CD4-positive, alpha-beta memory T cell (primary cell): ENCODE results near the gene SNTB2. TPM values are rescaled to one million over a fixed set of nuclear protein-coding genes. Genes with fewer than 3 reads are reported as not detected.

Experiments used
- CTCF ChIA-PET: fragments of 350-600 bp; sonication (Branson Sonifier 250); formaldehyde crosslinking; loops from one replicate; lab custom pipeline; 2021; ENCODE audit warnings: inconsistent platforms; ENCODE audit not compliant: partially characterized antibody; lab: Charles Lee
- POLR2A ChIA-PET: fragments of 350-600 bp; sonication (Branson Sonifier 250); formaldehyde crosslinking; loops from one replicate; lab custom pipeline; 2021; ENCODE audit not compliant: partially characterized antibody; lab: Charles Lee
- DNase-seq, 5 donors: peaks; one replicate each; pipeline versions ENCODE4 v3.0.0 to v3.0.0-alpha.2; 2020 to 2022; ENCODE audit warnings: mixed read lengths in 1 of 5
- H3K27ac ChIP-seq: one replicate; pipeline ENCODE4 v1.7.0; 2013; ENCODE audit warnings: low read depth, low read length
- H3K27me3 ChIP-seq: 2 replicates; pipeline ENCODE4 v1.7.0; 2013; ENCODE audit warnings: mild to moderate bottlenecking, low read length, moderate library complexity; ENCODE audit not compliant: insufficient read depth
- H3K36me3 ChIP-seq: 2 replicates; pipeline ENCODE4 v1.7.0; 2013; ENCODE audit warnings: mild to moderate bottlenecking, low read length, moderate library complexity; ENCODE audit not compliant: insufficient read depth
- H3K4me1 ChIP-seq: 2 replicates; pipeline ENCODE4 v1.7.0; 2013; ENCODE audit warnings: mild to moderate bottlenecking, low read length, moderate library complexity; ENCODE audit not compliant: insufficient read depth
- H3K4me3 ChIP-seq, 2 donors: one replicate each; pipeline ENCODE4 v1.7.0; 2013; ENCODE audit warnings: low read length in 2 of 2, mild to moderate bottlenecking in 1 of 2
- H3K9me3 ChIP-seq, 2 donors: one replicate each; pipeline ENCODE4 v1.7.0; 2013; ENCODE audit warnings: low read length in 2 of 2, control low read depth in 1 of 2; ENCODE audit not compliant: control insufficient read depth in 1 of 2
- H3K27ac Mint-ChIP-seq, 7 donors: one replicate each; pipeline ENCODE4 v1.8.0; 2020 to 2021; ENCODE audit warnings: mixed read lengths in 7 of 7, mild to moderate bottlenecking in 6 of 7, inconsistent platforms in 3 of 7, moderate library complexity in 3 of 7
- H3K27me3 Mint-ChIP-seq, 2 donors: one replicate each; pipeline ENCODE4 v1.8.0; 2020 to 2021; ENCODE audit warnings: mixed read lengths in 2 of 2
- H3K36me3 Mint-ChIP-seq, 2 donors: one replicate each; pipeline ENCODE4 v1.8.0; 2020 to 2021; ENCODE audit warnings: mixed read lengths in 2 of 2, inconsistent platforms in 1 of 2, mild to moderate bottlenecking in 1 of 2
- H3K4me1 Mint-ChIP-seq, 4 donors: one replicate each; pipeline ENCODE4 v1.8.0; 2020 to 2021; ENCODE audit warnings: mixed read lengths in 4 of 4, mild to moderate bottlenecking in 1 of 4
- H3K4me3 Mint-ChIP-seq, 8 donors: one replicate each; pipeline ENCODE4 v1.8.0; 2020 to 2021; ENCODE audit warnings: mixed read lengths in 8 of 8, mild to moderate bottlenecking in 7 of 8, moderate library complexity in 6 of 8, inconsistent platforms in 3 of 8
- H3K9me3 Mint-ChIP-seq, 8 donors: one replicate each; pipeline ENCODE4 v1.8.0; 2020 to 2021; ENCODE audit warnings: mixed read lengths in 8 of 8, mild to moderate bottlenecking in 5 of 8, inconsistent platforms in 3 of 8, moderate library complexity in 1 of 8
- intact Hi-C: fragments of 100-400 bp; cut with micrococcal nuclease; formaldehyde crosslinking; loops from one replicate; pipeline ENCODE4 v1.15.1; 2023
- polyA plus RNA-seq, 2 donors: library from polyadenylated mRNA; unstranded; fragments of 300-500 nt; fragmentation: Illumina TruSeq; gene quantifications; one replicate each; pipeline ENCODE4 v1.2.3, GENCODE V29; 2021
- total RNA-seq, 2 experiments: library from RNA; stranded (reverse); gene quantifications; one replicate each; pipeline ENCODE4 v1.2.3, GENCODE V29; 2021

SNTB2 gene
- total and polyA plus RNA-seq, 4 experiments from 2014 or later: 4.5 to 21.2 (median 17.3) TPM

DNA sequence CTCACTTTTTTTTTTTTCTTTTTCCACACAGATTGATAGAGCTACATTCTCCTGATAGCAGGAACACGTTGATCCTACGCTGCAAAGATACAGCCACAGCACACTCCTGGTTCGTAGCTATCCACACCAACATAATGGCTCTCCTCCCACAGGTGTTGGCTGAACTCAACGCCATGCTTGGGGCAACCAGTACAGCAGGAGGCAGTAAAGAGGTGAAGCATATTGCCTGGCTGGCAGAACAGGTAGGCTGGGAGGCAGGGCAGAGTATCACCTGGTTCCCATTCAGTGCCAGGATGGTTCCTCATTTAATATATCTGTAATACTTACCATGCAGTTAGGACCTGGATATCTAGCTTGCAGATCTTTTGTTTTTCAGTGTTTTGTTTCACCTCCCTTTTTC lies 73.1 kb downstream of the SNTB2 start:
- Mint-ChIP-seq H3K4me1 (peaks cover 4 to 11% (median 7%) of the 10 kb centered on the region in 4 donors), H3K36me3 (peaks cover 22 to 28% of the 10 kb centered on the region in 2 donors), H3K27ac (peak overlapping the region in 2 of 7 donors; percentile 10 to 29), H3K9me3 (no peaks in the 10 kb centered on the region), H3K27me3 (no peaks in the 10 kb centered on the region), H3K4me3 (no peak overlapping the region)
- no peak overlapping the region for H3K4me3 ChIP-seq
- H3K9me3 ChIP-seq: no peaks in the 10 kb centered on the region
- H3K27me3 ChIP-seq: no peaks in the 10 kb centered on the region
- H3K36me3 ChIP-seq: no peaks in the 10 kb centered on the region
- ChIA-PET POLR2A (no interaction called here), CTCF (interaction anchor here (1.3 to 4.3 kb wide), 5 partner anchors 9 to 110 kb away, joined by 3 to 17 read pairs (median 3); no protein-coding TSS in a partner anchor)
- H3K4me1 ChIP-seq: no peaks in the 10 kb centered on the region
- DNase-seq: no peak
- intact Hi-C loops: loop anchor here (10.0 kb wide), 1 partner anchor 45 kb away; no protein-coding TSS in a partner anchor
- no peak overlapping the region for H3K27ac ChIP-seq

DNA sequence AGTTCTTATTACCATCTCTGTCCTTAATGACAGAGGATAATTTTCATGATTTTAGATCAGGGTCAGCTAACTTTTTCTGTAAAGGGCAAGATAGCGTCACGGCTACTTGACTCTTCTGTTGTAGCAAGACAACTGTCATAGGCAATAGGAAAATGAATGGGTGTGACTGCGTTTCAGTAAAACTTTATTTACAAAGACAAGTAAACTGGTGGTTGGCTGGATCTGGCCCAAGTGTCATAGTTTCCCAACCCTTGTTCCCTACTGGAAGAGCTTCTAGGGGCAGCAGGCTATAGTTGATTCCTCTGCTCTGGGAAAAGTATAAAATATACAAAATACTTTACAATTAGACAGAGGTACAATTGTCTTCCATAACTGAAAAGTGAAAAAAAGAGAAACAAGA lies 73.5 kb downstream of the SNTB2 start:
- Histone ChIP-seq H3K4me1 (no peaks in the 10 kb centered on the region), H3K36me3 (no peaks in the 10 kb centered on the region), H3K9me3 (no peaks in the 10 kb centered on the region), H3K4me3 (no peak overlapping the region), H3K27me3 (no peaks in the 10 kb centered on the region), H3K27ac (no peak overlapping the region)
- H3K4me3 Mint-ChIP-seq: no peak overlapping the region
- ChIA-PET CTCF (interaction anchor here (1.3 to 4.3 kb wide), 5 partner anchors 10 to 110 kb away, joined by 3 to 17 read pairs (median 3); no protein-coding TSS in a partner anchor), POLR2A (no interaction called here)
- intact Hi-C loops: loop anchor here (10.0 kb wide), 1 partner anchor 46 kb away; no protein-coding TSS in a partner anchor
- DNase-seq: no peak
- H3K27ac Mint-ChIP-seq: peak overlapping the region in 2 of 7 donors; percentile 10 to 32
- H3K36me3 Mint-ChIP-seq: peaks cover 22 to 28% of the 10 kb centered on the region in 2 donors
- peaks cover 4 to 10% (median 6%) of the 10 kb centered on the region in 4 donors for H3K4me1 Mint-ChIP-seq
- H3K9me3 Mint-ChIP-seq: no peaks in the 10 kb centered on the region
- H3K27me3 Mint-ChIP-seq: no peaks in the 10 kb centered on the region

DNA sequence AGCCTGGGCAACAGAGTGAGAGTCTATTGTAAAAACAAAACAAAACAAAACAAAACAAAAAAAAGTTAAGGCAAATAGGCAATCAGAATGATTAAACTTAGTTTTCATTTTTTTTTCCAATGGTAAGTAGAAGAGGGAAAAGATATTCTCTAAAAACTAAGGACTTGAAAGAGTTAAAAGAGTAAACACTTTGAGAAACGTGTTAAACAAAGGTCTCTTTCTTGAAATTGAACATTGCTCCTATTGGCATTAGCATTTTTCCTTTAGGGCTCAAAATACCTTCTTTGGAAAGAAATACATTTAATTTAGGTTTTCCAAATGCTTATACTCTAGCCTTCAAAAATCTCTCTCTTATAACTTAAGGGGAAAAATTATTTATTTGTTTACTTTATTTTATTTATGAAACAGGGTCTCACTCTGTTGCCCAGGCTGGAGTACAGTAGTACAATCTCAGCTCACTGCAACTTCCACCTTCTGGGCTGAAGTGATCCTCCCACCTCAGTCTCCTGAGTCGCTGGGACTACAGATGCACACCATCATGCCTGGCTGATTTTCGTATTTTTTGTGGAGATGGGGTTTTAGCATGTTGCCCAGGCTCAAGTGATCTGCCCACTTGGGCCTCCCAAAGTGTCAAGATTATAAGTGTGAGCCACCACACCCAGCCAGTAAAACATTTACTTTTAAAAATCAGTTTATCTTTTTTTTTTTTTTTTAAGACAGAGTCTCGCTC lies 79.5 kb downstream of the SNTB2 start:
- no peak overlapping the region for H3K27ac ChIP-seq
- H3K4me3 Mint-ChIP-seq: no peak overlapping the region
- DNase-seq: no peak
- no peak overlapping the region for H3K4me3 ChIP-seq
- H3K27me3 Mint-ChIP-seq: no peaks in the 10 kb centered on the region
- intact Hi-C loops: loop anchor here (10.0 kb wide), 1 partner anchor 52 kb away; no protein-coding TSS in a partner anchor
- H3K4me1 Mint-ChIP-seq: no peaks in the 10 kb centered on the region
- H3K9me3 ChIP-seq: no peaks in the 10 kb centered on the region
- H3K27ac Mint-ChIP-seq: no peak overlapping the region
- H3K36me3 Mint-ChIP-seq: peaks cover 16 to 19% of the 10 kb centered on the region in 2 donors
- H3K27me3 ChIP-seq: no peaks in the 10 kb centered on the region
- CTCF ChIA-PET: no interaction called here
- peaks cover 0 to 2% (median 0%) of the 10 kb centered on the region in 8 donors for H3K9me3 Mint-ChIP-seq
- H3K4me1 ChIP-seq: no peaks in the 10 kb centered on the region
- peaks cover 11% of the 10 kb centered on the region for H3K36me3 ChIP-seq
- POLR2A ChIA-PET: no interaction called here

DNA sequence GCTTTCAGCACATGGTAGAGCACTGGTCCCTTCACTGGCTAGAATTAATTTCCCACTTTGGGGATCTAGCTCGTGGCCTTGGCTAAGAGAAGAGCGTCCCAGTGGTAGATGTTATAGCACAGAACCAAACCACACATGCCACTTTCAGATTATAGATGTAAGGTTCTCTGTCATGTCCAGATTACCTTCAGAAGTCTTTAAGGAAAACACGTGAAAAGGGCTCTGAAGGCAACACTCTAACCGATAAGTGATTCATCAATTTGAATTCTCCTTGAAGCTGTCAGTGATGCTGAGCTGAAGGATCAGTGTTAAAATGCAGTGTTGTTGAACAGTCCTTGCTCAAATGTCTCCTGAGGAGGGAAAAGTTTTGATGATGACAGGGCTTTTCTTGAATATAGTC lies 80.7 kb downstream of the SNTB2 start:
- Mint-ChIP-seq H3K36me3 (peaks cover 16 to 23% of the 10 kb centered on the region in 2 donors), H3K9me3 (peaks cover 0 to 2% (median 0%) of the 10 kb centered on the region in 8 donors), H3K4me1 (no peaks in the 10 kb centered on the region), H3K27me3 (no peaks in the 10 kb centered on the region), H3K27ac (peak overlapping the region in 3 of 7 donors; percentile 16 to 57 (median 24)), H3K4me3 (no peak overlapping the region)
- DNase-seq: no peak
- H3K36me3 ChIP-seq: peaks cover 11% of the 10 kb centered on the region
- H3K27ac ChIP-seq: no peak overlapping the region
- H3K27me3 ChIP-seq: no peaks in the 10 kb centered on the region
- no peaks in the 10 kb centered on the region for H3K9me3 ChIP-seq
- intact Hi-C loops: loop anchor here (10.0 kb wide), 1 partner anchor 53 kb away; no protein-coding TSS in a partner anchor
- H3K4me3 ChIP-seq: no peak overlapping the region
- H3K4me1 ChIP-seq: no peaks in the 10 kb centered on the region
- ChIA-PET CTCF (interaction anchor here (1.0 kb wide), 1 partner anchor 18 kb away, joined by 3 read pairs; no protein-coding TSS in a partner anchor), POLR2A (no interaction called here)

DNA sequence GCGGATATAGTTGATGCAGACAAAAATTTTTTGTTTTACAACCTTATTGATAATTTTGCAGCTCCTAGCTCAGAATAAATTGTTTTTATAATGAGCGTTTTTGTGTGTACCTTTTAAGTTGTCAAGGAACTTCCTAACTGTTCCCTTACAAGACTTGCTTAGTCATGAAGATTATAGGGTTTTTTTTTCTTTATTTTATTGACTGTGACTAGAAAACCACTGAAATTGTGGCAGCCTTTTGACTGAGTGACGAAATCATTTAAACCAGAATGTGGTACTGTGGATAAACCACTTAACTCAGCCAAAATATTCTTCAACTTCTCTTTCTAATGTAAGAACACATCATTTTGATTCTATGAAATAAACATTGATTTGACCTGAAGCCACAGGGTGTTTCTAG lies 83.4 kb downstream of the SNTB2 start:
- Histone ChIP-seq H3K27me3 (no peaks in the 10 kb centered on the region), H3K4me1 (no peaks in the 10 kb centered on the region), H3K9me3 (no peaks in the 10 kb centered on the region), H3K36me3 (peaks cover 11% of the 10 kb centered on the region), H3K27ac (no peak overlapping the region), H3K4me3 (no peak overlapping the region)
- H3K4me1 Mint-ChIP-seq: peaks cover 0 to 4% (median under 1%) of the 10 kb centered on the region in 4 donors
- intact Hi-C loops: no loop called here
- ChIA-PET CTCF (interaction anchor here (3.0 kb wide), 1 partner anchor 119 kb away, joined by 11 read pairs; no protein-coding TSS in a partner anchor), POLR2A (no interaction called here)
- H3K36me3 Mint-ChIP-seq: peaks cover 11 to 22% of the 10 kb centered on the region in 2 donors
- peak overlapping the region in 2 of 7 donors; percentile 32 to 34 for H3K27ac Mint-ChIP-seq
- H3K9me3 Mint-ChIP-seq: peaks cover 0 to 2% (median 0%) of the 10 kb centered on the region in 8 donors
- no peak overlapping the region for H3K4me3 Mint-ChIP-seq
- H3K27me3 Mint-ChIP-seq: no peaks in the 10 kb centered on the region
- DNase-seq: no peak

DNA sequence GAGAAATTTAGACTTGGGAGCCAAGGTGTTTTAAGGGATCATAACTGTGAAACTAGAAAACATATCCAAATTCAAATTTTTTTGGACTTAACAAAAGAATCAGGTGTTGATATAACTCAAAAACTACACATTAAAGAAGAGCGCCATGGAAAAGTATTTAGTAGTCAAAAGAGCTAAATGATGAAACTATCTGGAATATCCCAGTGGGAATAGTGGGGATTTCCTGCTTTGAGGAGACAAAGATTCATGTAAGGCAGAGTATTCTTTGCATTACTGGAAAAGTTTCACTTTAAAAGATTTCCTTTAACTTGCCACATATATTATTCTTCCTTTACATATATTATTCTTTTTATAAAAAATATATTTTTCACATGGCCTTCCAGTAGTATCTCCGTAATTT lies 83.9 kb downstream of the SNTB2 start:
- CTCF ChIA-PET: interaction anchor here (2.1 to 3.0 kb wide), 2 partner anchors 10 to 120 kb away, joined by 4 to 11 read pairs; no protein-coding TSS in a partner anchor
- peaks cover 0 to 8% (median 1%) of the 10 kb centered on the region in 4 donors for H3K4me1 Mint-ChIP-seq
- Histone ChIP-seq H3K27ac (no peak overlapping the region), H3K27me3 (no peaks in the 10 kb centered on the region), H3K36me3 (peaks cover 11% of the 10 kb centered on the region), H3K4me3 (no peak overlapping the region), H3K9me3 (no peaks in the 10 kb centered on the region), H3K4me1 (no peaks in the 10 kb centered on the region)
- DNase-seq: no peak
- H3K36me3 Mint-ChIP-seq: peaks cover 14 to 22% of the 10 kb centered on the region in 2 donors
- intact Hi-C loops: no loop called here
- peaks cover 0 to 2% (median 0%) of the 10 kb centered on the region in 8 donors for H3K9me3 Mint-ChIP-seq
- no peak overlapping the region for H3K4me3 Mint-ChIP-seq
- POLR2A ChIA-PET: no interaction called here
- no peaks in the 10 kb centered on the region for H3K27me3 Mint-ChIP-seq
- H3K27ac Mint-ChIP-seq: peak overlapping the region in 3 of 7 donors; percentile 3 to 34 (median 32)

DNA sequence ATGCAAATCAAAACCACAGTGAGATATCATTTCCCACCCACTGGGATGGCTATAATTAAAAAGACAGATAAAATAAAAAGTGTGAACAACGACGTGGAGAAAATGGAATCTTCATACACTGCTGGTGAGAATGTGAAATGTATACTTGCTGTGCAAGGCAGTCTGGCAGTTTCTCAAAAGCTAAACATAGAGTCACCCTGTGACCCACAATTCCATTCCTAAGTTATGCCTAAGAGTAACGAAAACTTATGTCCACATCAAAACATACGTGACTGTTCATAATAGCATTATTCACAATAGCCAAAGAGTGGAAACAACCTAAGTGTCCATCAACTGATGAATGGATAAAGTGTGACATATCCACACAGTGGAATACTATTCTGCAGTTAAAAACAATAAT lies 86.0 kb downstream of the SNTB2 start:
- POLR2A ChIA-PET: no interaction called here
- H3K4me1 Mint-ChIP-seq: peaks cover 0 to 8% (median 1%) of the 10 kb centered on the region in 4 donors
- H3K4me1 ChIP-seq: no peaks in the 10 kb centered on the region

More for the DNA sequence above, 86.0 kb downstream of the SNTB2 start:
- no peak for DNase-seq
- intact Hi-C loops: no loop called here
- H3K27ac Mint-ChIP-seq: peak overlapping the region in 1 of 7 donors; percentile 53
- H3K9me3 Mint-ChIP-seq: peaks cover 0 to 2% (median 0%) of the 10 kb centered on the region in 8 donors
- Histone ChIP-seq H3K4me3 (no peak overlapping the region), H3K9me3 (no peaks in the 10 kb centered on the region), H3K27ac (no peak overlapping the region), H3K27me3 (no peaks in the 10 kb centered on the region), H3K36me3 (peaks cover 11% of the 10 kb centered on the region)
- H3K4me3 Mint-ChIP-seq: no peak overlapping the region
- peaks cover 14 to 22% of the 10 kb centered on the region in 2 donors for H3K36me3 Mint-ChIP-seq
- CTCF ChIA-PET: interaction anchor here (2.9 to 3.0 kb wide), 2 partner anchors 12 to 122 kb away, joined by 11 to 15 read pairs; no protein-coding TSS in a partner anchor
- no peaks in the 10 kb centered on the region for H3K27me3 Mint-ChIP-seq
